ENCODE results near the gene CAPN8. TPM values are rescaled to one million over a fixed set of nuclear protein-coding genes. Genes with fewer than 3 reads are reported as not detected.

CAPN8 gene
- total and polyA plus RNA-seq, 2 donors (not counting 1 experiment from before 2014, with no cell fraction given): 0.37 to 0.52 TPM

DNA sequence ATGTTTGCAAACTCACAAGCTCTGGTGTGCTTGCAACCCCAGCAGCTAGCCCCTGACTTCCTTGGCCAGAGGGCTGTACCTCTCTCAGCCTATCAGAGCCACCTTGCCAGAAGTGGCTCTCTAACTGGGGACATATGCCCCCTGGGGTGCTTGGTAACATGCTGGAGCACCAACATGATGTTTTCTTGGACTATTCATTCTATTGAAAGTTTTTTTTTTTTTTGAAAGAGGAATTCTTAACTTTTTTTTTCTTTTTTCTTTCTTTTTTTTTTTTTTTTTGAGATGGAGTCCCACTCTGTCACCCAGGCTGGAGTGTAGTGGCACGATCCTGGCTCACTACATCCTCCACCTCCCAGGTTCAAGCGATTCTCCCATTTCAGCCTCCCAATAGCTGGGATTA, 14.7 kb upstream of the CAPN8 start:
- Mint-ChIP-seq H3K4me3 (no peak overlapping the region), H3K4me1 (peaks cover 2% of the 10 kb centered on the region), H3K9me3 (ENCODE audit: insufficient read depth) (peaks cover 3% of the 10 kb centered on the region), H3K27me3 (peaks cover 22% of the 10 kb centered on the region), H3K27ac (no peak overlapping the region)
- Histone ChIP-seq H3K4me1 (ENCODE audit: control insufficient read depth in 2 of 2, insufficient read depth in 2 of 2, low read length in 2 of 2) (no peaks in the 10 kb centered on the region), H3K4me2 (replicated peaks; ENCODE audit: low read depth, low read length, poor library complexity, severe bottlenecking) (no peak overlapping the region), H3K9ac (ENCODE audit: low read length) (no peak overlapping the region), H3K27ac (ENCODE audit: low read length in 2 of 2) (no peak overlapping the region), H3K79me2 (ENCODE audit: control insufficient read depth, insufficient read depth, low read length) (no peaks in the 10 kb centered on the region), H4K20me1 (ENCODE audit: control insufficient read depth, insufficient read depth, low read length, poor library complexity, severe bottlenecking) (no peaks in the 10 kb centered on the region), H2AFZ (ENCODE audit: insufficient read depth, low read depth, low read length, poor library complexity, severe bottlenecking) (no peak overlapping the region), H3K27me3 (replicated peaks in 1 of 4; ENCODE audit: control extremely low read depth in 1 of 4, control insufficient read depth in 3 of 4, insufficient read depth in 4 of 4, low read length in 3 of 4) (peaks cover 0 to 8% (median 3%) of the 10 kb centered on the region in 4 experiments), H3K9me3 (ENCODE audit: control extremely low read depth in 1 of 3, control insufficient read depth in 2 of 3, insufficient read depth in 1 of 3, low read length in 2 of 3) (peaks cover 0 to 4% (median 3%) of the 10 kb centered on the region in 3 donors), H3K36me3 (replicated peaks in 1 of 2; ENCODE audit: control extremely low read depth in 1 of 2, control insufficient read depth in 1 of 2, extremely low read depth in 1 of 2, insufficient read depth in 2 of 2, low read length in 1 of 2) (no peaks in the 10 kb centered on the region), H3K4me3 (ENCODE audit: control extremely low read depth in 1 of 5, extremely low read depth in 1 of 5, insufficient read depth in 1 of 5, low read depth in 2 of 5, low read length in 4 of 5) (no peak overlapping the region)
- intact Hi-C loops (cut with micrococcal nuclease): no loop called here
- CTCF ChIA-PET: interaction anchor here (1.2 kb wide), 1 partner anchor 547 kb away, joined by 6 read pairs; no protein-coding TSS in a partner anchor
- ATAC-seq (ENCODE audit: low read depth) (no peak), DNase-seq (no peak)
- WGBS (ENCODE audit: insufficient coverage): no CpG with 5 or more reads among the region's 2 CpGs
- POLR2A ChIA-PET: no interaction called here
- no peak for TF ChIP-seq EZH2 (IDR thresholded peaks at IDR 0.05; ENCODE audit: borderline replicate concordance, insufficient read depth, low read depth, low read length, poor library complexity, severe bottlenecking)
- TF ChIP-seq, protein P1, sequence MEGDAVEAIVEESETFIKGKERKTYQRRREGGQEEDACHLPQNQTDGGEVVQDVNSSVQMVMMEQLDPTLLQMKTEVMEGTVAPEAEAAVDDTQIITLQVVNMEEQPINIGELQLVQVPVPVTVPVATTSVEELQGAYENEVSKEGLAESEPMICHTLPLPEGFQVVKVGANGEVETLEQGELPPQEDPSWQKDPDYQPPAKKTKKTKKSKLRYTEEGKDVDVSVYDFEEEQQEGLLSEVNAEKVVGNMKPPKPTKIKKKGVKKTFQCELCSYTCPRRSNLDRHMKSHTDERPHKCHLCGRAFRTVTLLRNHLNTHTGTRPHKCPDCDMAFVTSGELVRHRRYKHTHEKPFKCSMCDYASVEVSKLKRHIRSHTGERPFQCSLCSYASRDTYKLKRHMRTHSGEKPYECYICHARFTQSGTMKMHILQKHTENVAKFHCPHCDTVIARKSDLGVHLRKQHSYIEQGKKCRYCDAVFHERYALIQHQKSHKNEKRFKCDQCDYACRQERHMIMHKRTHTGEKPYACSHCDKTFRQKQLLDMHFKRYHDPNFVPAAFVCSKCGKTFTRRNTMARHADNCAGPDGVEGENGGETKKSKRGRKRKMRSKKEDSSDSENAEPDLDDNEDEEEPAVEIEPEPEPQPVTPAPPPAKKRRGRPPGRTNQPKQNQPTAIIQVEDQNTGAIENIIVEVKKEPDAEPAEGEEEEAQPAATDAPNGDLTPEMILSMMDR (IDR thresholded peaks at IDR 0.05): no peak

DNA sequence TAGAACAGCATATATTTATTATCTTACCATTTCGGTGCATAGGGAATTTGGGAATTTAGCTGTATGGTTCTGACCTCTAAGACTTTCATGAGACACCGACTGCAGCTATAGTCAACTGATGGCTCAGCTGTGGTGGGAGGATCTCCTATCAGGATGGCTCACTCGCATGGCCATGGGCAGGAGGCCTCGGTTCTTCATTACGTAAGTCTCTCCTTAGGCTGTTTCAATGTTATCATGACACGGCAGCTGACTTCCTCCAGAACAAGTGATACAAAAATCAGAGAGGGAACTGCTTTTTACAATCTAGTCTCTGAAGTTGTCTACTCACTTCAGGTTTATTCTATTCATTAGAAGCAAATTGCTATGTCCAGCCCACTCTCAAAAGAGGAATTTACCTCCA, 13.3 kb upstream of the CAPN8 start:
- H3K9me3 Mint-ChIP-seq (ENCODE audit: insufficient read depth): peaks cover 9% of the 10 kb centered on the region
- no peaks in the 10 kb centered on the region for H3K4me1 ChIP-seq (ENCODE audit: control insufficient read depth in 2 of 2, insufficient read depth in 2 of 2, low read length in 2 of 2)
- H3K9ac ChIP-seq (ENCODE audit: low read length): no peak overlapping the region
- H3K36me3 ChIP-seq (replicated peaks in 1 of 2; ENCODE audit: control extremely low read depth in 1 of 2, control insufficient read depth in 1 of 2, extremely low read depth in 1 of 2, insufficient read depth in 2 of 2, low read length in 1 of 2): no peaks in the 10 kb centered on the region
- DNase-seq (no peak), ATAC-seq (ENCODE audit: low read depth) (no peak)
- H3K27ac ChIP-seq (ENCODE audit: low read length in 2 of 2): no peak overlapping the region
- H3K4me3 Mint-ChIP-seq: no peak overlapping the region
- H2AFZ ChIP-seq (ENCODE audit: insufficient read depth, low read depth, low read length, poor library complexity, severe bottlenecking): no peak overlapping the region
- no peak overlapping the region for H3K27ac Mint-ChIP-seq
- ChIA-PET POLR2A (no interaction called here), CTCF (interaction anchor here (0.8 kb wide), 1 partner anchor 545 kb away, joined by 3 read pairs; no protein-coding TSS in a partner anchor)
- peaks cover 22% of the 10 kb centered on the region for H3K27me3 Mint-ChIP-seq
- 25% methylated on average over 5 of the region's 6 CpGs for WGBS (ENCODE audit: insufficient coverage)
- H3K4me1 Mint-ChIP-seq: peaks cover 2% of the 10 kb centered on the region
- no peaks in the 10 kb centered on the region for H4K20me1 ChIP-seq (ENCODE audit: control insufficient read depth, insufficient read depth, low read length, poor library complexity, severe bottlenecking)
- no peaks in the 10 kb centered on the region for H3K79me2 ChIP-seq (ENCODE audit: control insufficient read depth, insufficient read depth, low read length)
- H3K4me2 ChIP-seq (replicated peaks; ENCODE audit: low read depth, low read length, poor library complexity, severe bottlenecking): no peak overlapping the region
- TF ChIP-seq EZH2 (IDR thresholded peaks at IDR 0.05; ENCODE audit: borderline replicate concordance, insufficient read depth, low read depth, low read length, poor library complexity, severe bottlenecking): no peak
- TF ChIP-seq, protein P1 (IDR thresholded peaks at IDR 0.05): no peak
- H3K9me3 ChIP-seq (ENCODE audit: control extremely low read depth in 1 of 3, control insufficient read depth in 2 of 3, insufficient read depth in 1 of 3, low read length in 2 of 3): peaks cover 0 to 10% (median 10%) of the 10 kb centered on the region in 3 donors
- peaks cover 0 to 8% (median 3%) of the 10 kb centered on the region in 4 experiments for H3K27me3 ChIP-seq (replicated peaks in 1 of 4; ENCODE audit: control extremely low read depth in 1 of 4, control insufficient read depth in 3 of 4, insufficient read depth in 4 of 4, low read length in 3 of 4)
- no peak overlapping the region for H3K4me3 ChIP-seq (ENCODE audit: control extremely low read depth in 1 of 5, extremely low read depth in 1 of 5, insufficient read depth in 1 of 5, low read depth in 2 of 5, low read length in 4 of 5)
- intact Hi-C loops (cut with micrococcal nuclease): no loop called here

All from B cell (primary cell).